ENCODE results near the gene SDC1. TPM values are rescaled to one million over a fixed set of nuclear protein-coding genes. Genes with fewer than 3 reads are reported as not detected.
A peak's percentile ranks its signal among the peaks of the same experiment; 100 is the strongest.

The SDC1 gene
- polyA plus RNA-seq, 2 donors: 239 to 334 TPM

GRCh38 chr2:20216130-20217025 lies 8.6 kb downstream of the SDC1 start:
- no peak overlapping the region for H3K4me3 ChIP-seq (ENCODE audit: low read depth in 1 of 2, low read length in 2 of 2)
- H3K27me3 ChIP-seq (ENCODE audit: control insufficient read depth in 1 of 2, insufficient read depth in 2 of 2, low read length in 2 of 2): no peaks in the 10 kb centered on the region
- peak overlapping the region; percentile 96 for H3K27ac ChIP-seq (ENCODE audit: low read depth in 2 of 2, low read length in 1 of 2)
- 58 to 64% methylated on average over 22 of the region's 22 CpGs for WGBS, 2 donors
- H3K36me3 ChIP-seq (ENCODE audit: control insufficient read depth in 2 of 2, insufficient read depth in 2 of 2, low read length in 1 of 2): peaks cover 0 to 13% of the 10 kb centered on the region in 2 donors
- H3K9me3 ChIP-seq (ENCODE audit: control insufficient read depth in 2 of 2, insufficient read depth in 1 of 2, low read depth in 1 of 2, low read length in 1 of 2): no peaks in the 10 kb centered on the region
- H3K4me1 ChIP-seq (ENCODE audit: control insufficient read depth in 2 of 2, insufficient read depth in 2 of 2, low read length in 1 of 2): peaks cover 8 to 61% of the 10 kb centered on the region in 2 donors

GRCh38 chr2:20215183-20216040 lies 9.5 kb downstream of the SDC1 start:
- peak overlapping the region; percentile 96 for H3K27ac ChIP-seq (ENCODE audit: low read depth in 2 of 2, low read length in 1 of 2)
- H3K4me1 ChIP-seq (ENCODE audit: control insufficient read depth in 2 of 2, insufficient read depth in 2 of 2, low read length in 1 of 2): peaks cover 8 to 66% of the 10 kb centered on the region in 2 donors
- H3K9me3 ChIP-seq (ENCODE audit: control insufficient read depth in 2 of 2, insufficient read depth in 1 of 2, low read depth in 1 of 2, low read length in 1 of 2): no peaks in the 10 kb centered on the region
- no peak overlapping the region for H3K4me3 ChIP-seq (ENCODE audit: low read depth in 1 of 2, low read length in 2 of 2)
- peaks cover 0 to 17% of the 10 kb centered on the region in 2 donors for H3K36me3 ChIP-seq (ENCODE audit: control insufficient read depth in 2 of 2, insufficient read depth in 2 of 2, low read length in 1 of 2)
- H3K27me3 ChIP-seq (ENCODE audit: control insufficient read depth in 1 of 2, insufficient read depth in 2 of 2, low read length in 2 of 2): no peaks in the 10 kb centered on the region
- WGBS, 2 donors: 73 to 77% methylated on average over 13 of the region's 13 CpGs

- Histone ChIP-seq H3K27ac (ENCODE audit: low read depth in 2 of 2, low read length in 1 of 2) (peak overlapping the region; percentile 96), H3K4me3 (ENCODE audit: low read depth in 1 of 2, low read length in 2 of 2) (no peak overlapping the region), H3K36me3 (ENCODE audit: control insufficient read depth in 2 of 2, insufficient read depth in 2 of 2, low read length in 1 of 2) (peaks cover 0 to 17% of the 10 kb centered on the region in 2 donors), H3K27me3 (ENCODE audit: control insufficient read depth in 1 of 2, insufficient read depth in 2 of 2, low read length in 2 of 2) (no peaks in the 10 kb centered on the region), H3K9me3 (ENCODE audit: control insufficient read depth in 2 of 2, insufficient read depth in 1 of 2, low read depth in 1 of 2, low read length in 1 of 2) (no peaks in the 10 kb centered on the region), H3K4me1 (ENCODE audit: control insufficient read depth in 2 of 2, insufficient read depth in 2 of 2, low read length in 1 of 2) (peaks cover 8 to 65% of the 10 kb centered on the region in 2 donors)
- WGBS, 2 donors: 62 to 69% methylated on average over 2 of the region's 2 CpGs
These were observed 10.3 kb downstream of the SDC1 start for GRCh38 chr2:20214566-20215182.

GRCh38 chr2:20213651-20214565 lies 11.0 kb downstream of the SDC1 start:
- Histone ChIP-seq H3K9me3 (ENCODE audit: control insufficient read depth in 2 of 2, insufficient read depth in 1 of 2, low read depth in 1 of 2, low read length in 1 of 2) (no peaks in the 10 kb centered on the region), H3K36me3 (ENCODE audit: control insufficient read depth in 2 of 2, insufficient read depth in 2 of 2, low read length in 1 of 2) (peaks cover 0 to 13% of the 10 kb centered on the region in 2 donors), H3K27ac (ENCODE audit: low read depth in 2 of 2, low read length in 1 of 2) (peak overlapping the region; percentile 96), H3K27me3 (ENCODE audit: control insufficient read depth in 1 of 2, insufficient read depth in 2 of 2, low read length in 2 of 2) (no peaks in the 10 kb centered on the region), H3K4me3 (ENCODE audit: low read depth in 1 of 2, low read length in 2 of 2) (peak overlapping the region in 1 of 2 donors; percentile 2), H3K4me1 (ENCODE audit: control insufficient read depth in 2 of 2, insufficient read depth in 2 of 2, low read length in 1 of 2) (peaks cover 8 to 65% of the 10 kb centered on the region in 2 donors)
- 48 to 52% methylated on average over 9 of the region's 9 CpGs for WGBS, 2 donors

- Histone ChIP-seq H3K27me3 (ENCODE audit: control insufficient read depth in 1 of 2, insufficient read depth in 2 of 2, low read length in 2 of 2) (no peaks in the 10 kb centered on the region), H3K4me1 (ENCODE audit: control insufficient read depth in 2 of 2, insufficient read depth in 2 of 2, low read length in 1 of 2) (peaks cover 8 to 58% of the 10 kb centered on the region in 2 donors), H3K4me3 (ENCODE audit: low read depth in 1 of 2, low read length in 2 of 2) (peak overlapping the region; percentile 15 to 16), H3K27ac (ENCODE audit: low read depth in 2 of 2, low read length in 1 of 2) (peak overlapping the region; percentile 96), H3K36me3 (ENCODE audit: control insufficient read depth in 2 of 2, insufficient read depth in 2 of 2, low read length in 1 of 2) (peaks cover 0 to 17% of the 10 kb centered on the region in 2 donors), H3K9me3 (ENCODE audit: control insufficient read depth in 2 of 2, insufficient read depth in 1 of 2, low read depth in 1 of 2, low read length in 1 of 2) (no peaks in the 10 kb centered on the region)
- 42 to 53% methylated on average over 16 of the region's 16 CpGs for WGBS, 2 donors
These were observed 11.9 kb downstream of the SDC1 start for GRCh38 chr2:20212871-20213503.

- peaks cover 8 to 61% of the 10 kb centered on the region in 2 donors for H3K4me1 ChIP-seq (ENCODE audit: control insufficient read depth in 2 of 2, insufficient read depth in 2 of 2, low read length in 1 of 2)
- H3K9me3 ChIP-seq (ENCODE audit: control insufficient read depth in 2 of 2, insufficient read depth in 1 of 2, low read depth in 1 of 2, low read length in 1 of 2): no peaks in the 10 kb centered on the region
- 35 to 57% methylated on average over 11 of the region's 11 CpGs for WGBS, 2 donors
- peak overlapping the region; percentile 96 for H3K27ac ChIP-seq (ENCODE audit: low read depth in 2 of 2, low read length in 1 of 2)
- peaks cover 0 to 19% of the 10 kb centered on the region in 2 donors for H3K36me3 ChIP-seq (ENCODE audit: control insufficient read depth in 2 of 2, insufficient read depth in 2 of 2, low read length in 1 of 2)
- no peaks in the 10 kb centered on the region for H3K27me3 ChIP-seq (ENCODE audit: control insufficient read depth in 1 of 2, insufficient read depth in 2 of 2, low read length in 2 of 2)
- peak overlapping the region; percentile 15 to 16 for H3K4me3 ChIP-seq (ENCODE audit: low read depth in 1 of 2, low read length in 2 of 2)
These were observed 12.5 kb downstream of the SDC1 start for GRCh38 chr2:20212459-20212870.

- Histone ChIP-seq H3K4me1 (ENCODE audit: control insufficient read depth in 2 of 2, insufficient read depth in 2 of 2, low read length in 1 of 2) (peaks cover 7 to 59% of the 10 kb centered on the region in 2 donors), H3K27me3 (ENCODE audit: control insufficient read depth in 1 of 2, insufficient read depth in 2 of 2, low read length in 2 of 2) (no peaks in the 10 kb centered on the region), H3K27ac (ENCODE audit: low read depth in 2 of 2, low read length in 1 of 2) (peak overlapping the region; percentile 96), H3K9me3 (ENCODE audit: control insufficient read depth in 2 of 2, insufficient read depth in 1 of 2, low read depth in 1 of 2, low read length in 1 of 2) (no peaks in the 10 kb centered on the region), H3K36me3 (ENCODE audit: control insufficient read depth in 2 of 2, insufficient read depth in 2 of 2, low read length in 1 of 2) (peaks cover 0 to 19% of the 10 kb centered on the region in 2 donors), H3K4me3 (ENCODE audit: low read depth in 1 of 2, low read length in 2 of 2) (no peak overlapping the region)
- 57 to 71% methylated on average over 14 of the region's 14 CpGs for WGBS, 2 donors
These were observed 13.0 kb downstream of the SDC1 start for GRCh38 chr2:20211860-20212458.

- peaks cover 0 to 19% of the 10 kb centered on the region in 2 donors for H3K36me3 ChIP-seq (ENCODE audit: control insufficient read depth in 2 of 2, insufficient read depth in 2 of 2, low read length in 1 of 2)
- H3K9me3 ChIP-seq (ENCODE audit: control insufficient read depth in 2 of 2, insufficient read depth in 1 of 2, low read depth in 1 of 2, low read length in 1 of 2): no peaks in the 10 kb centered on the region
- WGBS, 2 donors: 74 to 83% methylated on average over 12 of the region's 12 CpGs
- H3K4me1 ChIP-seq (ENCODE audit: control insufficient read depth in 2 of 2, insufficient read depth in 2 of 2, low read length in 1 of 2): peaks cover 6 to 59% of the 10 kb centered on the region in 2 donors
- H3K27ac ChIP-seq (ENCODE audit: low read depth in 2 of 2, low read length in 1 of 2): peak overlapping the region; percentile 96
- H3K27me3 ChIP-seq (ENCODE audit: control insufficient read depth in 1 of 2, insufficient read depth in 2 of 2, low read length in 2 of 2): no peaks in the 10 kb centered on the region
- no peak overlapping the region for H3K4me3 ChIP-seq (ENCODE audit: low read depth in 1 of 2, low read length in 2 of 2)
These were observed 13.5 kb downstream of the SDC1 start for GRCh38 chr2:20211420-20211819.
